Measurements from ENCODE around the gene CALCOCO1. TPM values are rescaled to one million over a fixed set of nuclear protein-coding genes. Genes with fewer than 3 reads are reported as not detected.

The CALCOCO1 gene
- total and polyA plus RNA-seq, 9 of the 15 experiments (the other 6 are each of a cell fraction or from before 2014, with no cell fraction given) = 1.9 to 31.8 (median 11.0) TPM

DNA sequence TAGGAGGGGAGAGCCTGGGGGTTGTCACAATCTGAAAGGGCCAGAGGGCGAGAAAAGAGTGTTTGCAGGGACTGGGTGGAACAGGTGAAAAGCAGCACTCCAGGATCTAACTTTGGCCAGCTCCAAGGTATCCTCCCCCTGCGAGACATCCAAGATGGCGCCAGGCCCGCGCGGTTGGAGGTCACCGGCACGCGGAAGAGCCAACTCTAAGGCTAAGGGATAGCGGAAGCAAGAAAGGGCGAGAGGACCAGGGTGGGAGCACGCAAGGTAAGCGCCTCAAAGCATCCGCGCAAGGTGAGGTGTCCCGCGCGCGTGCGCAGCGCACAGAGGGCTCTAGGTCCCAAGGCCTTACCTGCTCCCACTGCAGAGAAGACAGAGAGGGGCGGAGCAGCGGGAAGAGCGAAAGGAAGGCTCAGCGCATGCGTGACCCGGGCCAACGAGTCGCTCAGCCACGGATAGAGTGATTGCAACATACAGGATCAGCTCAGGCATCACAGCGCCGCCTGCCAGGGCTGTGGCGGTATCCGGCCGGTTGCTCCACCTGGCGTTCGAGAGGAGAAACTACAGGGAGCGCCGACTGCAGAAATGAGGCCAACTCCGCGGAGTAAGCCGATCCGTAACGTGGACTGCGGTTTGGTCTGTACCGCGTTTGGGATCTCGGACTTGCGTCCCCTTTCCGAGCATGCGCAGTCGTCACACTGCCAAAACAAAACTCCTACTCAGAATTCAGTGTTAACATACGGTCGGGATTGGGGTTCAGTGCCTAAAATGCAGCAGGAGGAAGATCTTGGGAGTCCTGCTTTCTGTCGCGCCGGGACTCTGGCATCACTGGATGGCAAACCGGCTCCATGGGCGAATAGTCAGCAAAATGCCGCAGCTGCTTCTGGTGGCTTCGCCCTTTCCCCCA is 51.3 kb downstream of the CALCOCO1 start, which contains the start of gene ATP5MC2 (continued):
- TF ChIP-seq POLR2AphosphoS5 (IDR thresholded peaks at IDR 0.05; ENCODE audit: control insufficient read depth, insufficient read depth, low read depth, low read length) (peak; percentile 91), TRIM28 (IDR thresholded peaks at IDR 0.05) (peak; percentile 74), DPF2 (IDR thresholded peaks at IDR 0.05) (0 out of 2 replicates have a peak, but pooled peaks have one; percentile 38), UBTF (IDR thresholded peaks at IDR 0.05; ENCODE audit: borderline replicate concordance in 1 of 2, low read depth in 2 of 2, low read length in 2 of 2) (peak in 1 of 2 experiments; percentile 67; a peak in 1 of 4 replicates), ZNF311 (CRISPR knock-in tag; IDR thresholded peaks at IDR 0.05) (0 out of 2 replicates have a peak, but pooled peaks have one; percentile 57), ZHX1 (conservative IDR thresholded peaks at IDR 0.05; ENCODE audit: low read length) (no peak), ARID3A (IDR thresholded peaks at IDR 0.05; ENCODE audit: borderline replicate concordance, low read depth, low read length) (no peak; the same call in 1 of the 2 replicates), DDX20 (tag; IDR thresholded peaks at IDR 0.05; ENCODE audit: low read depth) (no peak), E4F1 (CRISPR knock-in tag; IDR thresholded peaks at IDR 0.05; ENCODE audit: borderline replicate concordance) (no peak)
- TF ChIP-seq, protein P1, sequence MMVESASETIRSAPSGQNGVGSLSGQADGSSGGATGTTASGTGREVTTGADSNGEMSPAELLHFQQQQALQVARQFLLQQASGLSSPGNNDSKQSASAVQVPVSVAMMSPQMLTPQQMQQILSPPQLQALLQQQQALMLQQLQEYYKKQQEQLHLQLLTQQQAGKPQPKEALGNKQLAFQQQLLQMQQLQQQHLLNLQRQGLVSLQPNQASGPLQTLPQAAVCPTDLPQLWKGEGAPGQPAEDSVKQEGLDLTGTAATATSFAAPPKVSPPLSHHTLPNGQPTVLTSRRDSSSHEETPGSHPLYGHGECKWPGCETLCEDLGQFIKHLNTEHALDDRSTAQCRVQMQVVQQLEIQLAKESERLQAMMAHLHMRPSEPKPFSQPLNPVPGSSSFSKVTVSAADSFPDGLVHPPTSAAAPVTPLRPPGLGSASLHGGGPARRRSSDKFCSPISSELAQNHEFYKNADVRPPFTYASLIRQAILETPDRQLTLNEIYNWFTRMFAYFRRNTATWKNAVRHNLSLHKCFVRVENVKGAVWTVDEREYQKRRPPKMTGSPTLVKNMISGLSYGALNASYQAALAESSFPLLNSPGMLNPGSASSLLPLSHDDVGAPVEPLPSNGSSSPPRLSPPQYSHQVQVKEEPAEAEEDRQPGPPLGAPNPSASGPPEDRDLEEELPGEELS (CRISPR knock-in tag; IDR thresholded peaks at IDR 0.05; ENCODE audit: borderline replicate concordance) = peak; percentile 76; the same call in 1 of the 2 replicates
- TF ChIP-seq, protein P2, sequence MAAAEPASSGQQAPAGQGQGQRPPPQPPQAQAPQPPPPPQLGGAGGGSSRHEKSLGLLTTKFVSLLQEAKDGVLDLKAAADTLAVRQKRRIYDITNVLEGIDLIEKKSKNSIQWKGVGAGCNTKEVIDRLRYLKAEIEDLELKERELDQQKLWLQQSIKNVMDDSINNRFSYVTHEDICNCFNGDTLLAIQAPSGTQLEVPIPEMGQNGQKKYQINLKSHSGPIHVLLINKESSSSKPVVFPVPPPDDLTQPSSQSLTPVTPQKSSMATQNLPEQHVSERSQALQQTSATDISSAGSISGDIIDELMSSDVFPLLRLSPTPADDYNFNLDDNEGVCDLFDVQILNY (CRISPR knock-in tag; IDR thresholded peaks at IDR 0.05) = no peak
